HepG2 (cell line): ENCODE results near the gene OR56A3. TPM values are rescaled to one million over a fixed set of nuclear protein-coding genes. Genes with fewer than 3 reads are reported as not detected.

ENCODE experiments used
- FOXK1 ChIP-seq: sonication (generic); formaldehyde crosslinking; IDR thresholded peaks from 2 replicates; pipeline ENCODE4 v1.4.0; 2020; ENCODE audit warnings: low read depth, missing genetic modification reagents, borderline replicate concordance
- POLR2G ChIP-seq: fragments of 200-400 bp; formaldehyde crosslinking; IDR thresholded peaks from 2 replicates; pipeline ENCODE4 v1.6.1; 2018; ENCODE audit warnings: mild to moderate bottlenecking, low read depth, low read length, moderate library complexity
- SIX1 ChIP-seq: sonication (generic); formaldehyde crosslinking; IDR thresholded peaks from 2 replicates; pipeline ENCODE4 v1.4.0; 2020; ENCODE audit warnings: missing genetic modification reagents, borderline replicate concordance
- ZFYVE20 ChIP-seq: sonication (generic); formaldehyde crosslinking; IDR thresholded peaks from 2 replicates; pipeline ENCODE4 v1.8.0; 2023; ENCODE audit warnings: low read depth, mild to moderate bottlenecking, moderate library complexity, missing genetic modification reagents, borderline replicate concordance
- ZNF713 ChIP-seq: sonication (generic); formaldehyde crosslinking; IDR thresholded peaks from 2 replicates; pipeline ENCODE4 v1.4.0; 2020; ENCODE audit warnings: mild to moderate bottlenecking, missing genetic modification reagents
- ZSCAN25 ChIP-seq: sonication (generic); formaldehyde crosslinking; IDR thresholded peaks from 2 replicates; pipeline ENCODE4 v1.8.0; 2022; ENCODE audit warnings: mild to moderate bottlenecking, missing genetic modification reagents
- polyA plus RNA-seq, 8 experiments: library from polyadenylated mRNA; depleted of rRNA in 3 of 8; stranded (reverse) in 7 of 8; unstranded in 1 of 8; fragments of >200 nt; fragmentation: Illumina TruSeq in 4 of 8; extraction: Trizol in 4 of 8; gene quantifications; 2 replicates each; pipeline versions ENCODE4 v1.2.1 to v1.2.3, GENCODE V29; 2011 to 2016; ENCODE audit warnings: low read depth in 4 of 8, missing spikeins in 1 of 8, mixed read lengths in 1 of 8; ENCODE audit not compliant: insufficient read depth in 1 of 8
- total RNA-seq, 5 experiments: library from RNA; depleted of rRNA; stranded (reverse); fragments of >200 nt; fragmentation: Illumina TruSeq; extraction: Trizol; gene quantifications; 2 replicates each; pipeline ENCODE4 v1.2.3, GENCODE V29; 2016; ENCODE audit warnings: low read depth in 1 of 5
- TF ChIP-seq, protein P1 (sequence below): sonication (generic); formaldehyde crosslinking; IDR thresholded peaks from 2 replicates; pipeline ENCODE4 v1.4.0; 2020; ENCODE audit warnings: missing genetic modification reagents
- TF ChIP-seq, protein P2 (sequence below): sonication (generic); formaldehyde crosslinking; IDR thresholded peaks from 2 replicates; pipeline ENCODE4 v1.9.0; 2021; ENCODE audit warnings: missing genetic modification reagents, mild to moderate bottlenecking, borderline replicate concordance
- TF ChIP-seq, protein P3 (sequence below): sonication (generic); formaldehyde crosslinking; IDR thresholded peaks from 2 replicates; pipeline ENCODE4 v1.4.0; 2020; ENCODE audit warnings: mild to moderate bottlenecking, missing genetic modification reagents

The OR56A3 gene
- total and polyA plus RNA-seq, 2 of the 13 experiments (the other 11 are each of a cell fraction or from before 2014, with no cell fraction given) = not detected

DNA sequence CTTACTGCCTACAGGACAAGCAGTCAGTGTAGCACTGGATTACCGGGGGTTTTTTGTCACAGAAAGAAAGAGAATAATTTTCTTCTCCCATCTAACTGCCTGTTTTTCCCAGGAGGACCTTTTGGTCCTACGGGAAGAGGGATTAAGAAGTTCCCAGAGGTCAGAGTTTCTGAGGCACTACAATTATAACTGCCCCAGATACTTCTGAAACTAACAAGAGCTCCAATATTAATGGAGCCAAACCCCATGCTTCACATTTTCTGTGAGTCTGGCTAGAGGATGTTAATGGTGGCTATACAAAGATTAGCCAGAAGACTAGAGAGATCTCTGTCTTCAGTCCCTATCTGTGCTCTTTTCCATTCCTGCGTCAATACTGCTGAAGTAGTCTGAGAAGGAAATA is at the start of gene OR56A3 (continued):
- TF ChIP-seq, protein P1, sequence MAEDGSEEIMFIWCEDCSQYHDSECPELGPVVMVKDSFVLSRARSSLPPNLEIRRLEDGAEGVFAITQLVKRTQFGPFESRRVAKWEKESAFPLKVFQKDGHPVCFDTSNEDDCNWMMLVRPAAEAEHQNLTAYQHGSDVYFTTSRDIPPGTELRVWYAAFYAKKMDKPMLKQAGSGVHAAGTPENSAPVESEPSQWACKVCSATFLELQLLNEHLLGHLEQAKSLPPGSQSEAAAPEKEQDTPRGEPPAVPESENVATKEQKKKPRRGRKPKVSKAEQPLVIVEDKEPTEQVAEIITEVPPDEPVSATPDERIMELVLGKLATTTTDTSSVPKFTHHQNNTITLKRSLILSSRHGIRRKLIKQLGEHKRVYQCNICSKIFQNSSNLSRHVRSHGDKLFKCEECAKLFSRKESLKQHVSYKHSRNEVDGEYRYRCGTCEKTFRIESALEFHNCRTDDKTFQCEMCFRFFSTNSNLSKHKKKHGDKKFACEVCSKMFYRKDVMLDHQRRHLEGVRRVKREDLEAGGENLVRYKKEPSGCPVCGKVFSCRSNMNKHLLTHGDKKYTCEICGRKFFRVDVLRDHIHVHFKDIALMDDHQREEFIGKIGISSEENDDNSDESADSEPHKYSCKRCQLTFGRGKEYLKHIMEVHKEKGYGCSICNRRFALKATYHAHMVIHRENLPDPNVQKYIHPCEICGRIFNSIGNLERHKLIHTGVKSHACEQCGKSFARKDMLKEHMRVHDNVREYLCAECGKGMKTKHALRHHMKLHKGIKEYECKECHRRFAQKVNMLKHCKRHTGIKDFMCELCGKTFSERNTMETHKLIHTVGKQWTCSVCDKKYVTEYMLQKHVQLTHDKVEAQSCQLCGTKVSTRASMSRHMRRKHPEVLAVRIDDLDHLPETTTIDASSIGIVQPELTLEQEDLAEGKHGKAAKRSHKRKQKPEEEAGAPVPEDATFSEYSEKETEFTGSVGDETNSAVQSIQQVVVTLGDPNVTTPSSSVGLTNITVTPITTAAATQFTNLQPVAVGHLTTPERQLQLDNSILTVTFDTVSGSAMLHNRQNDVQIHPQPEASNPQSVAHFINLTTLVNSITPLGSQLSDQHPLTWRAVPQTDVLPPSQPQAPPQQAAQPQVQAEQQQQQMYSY (CRISPR knock-in tag) = no peak
- TF ChIP-seq ZSCAN25 (CRISPR knock-in tag) = no peak
- TF ChIP-seq FOXK1 (CRISPR knock-in tag) = no peak
- TF ChIP-seq SIX1 (CRISPR knock-in tag) = no peak
- no peak for TF ChIP-seq POLR2G
- TF ChIP-seq, protein P2, sequence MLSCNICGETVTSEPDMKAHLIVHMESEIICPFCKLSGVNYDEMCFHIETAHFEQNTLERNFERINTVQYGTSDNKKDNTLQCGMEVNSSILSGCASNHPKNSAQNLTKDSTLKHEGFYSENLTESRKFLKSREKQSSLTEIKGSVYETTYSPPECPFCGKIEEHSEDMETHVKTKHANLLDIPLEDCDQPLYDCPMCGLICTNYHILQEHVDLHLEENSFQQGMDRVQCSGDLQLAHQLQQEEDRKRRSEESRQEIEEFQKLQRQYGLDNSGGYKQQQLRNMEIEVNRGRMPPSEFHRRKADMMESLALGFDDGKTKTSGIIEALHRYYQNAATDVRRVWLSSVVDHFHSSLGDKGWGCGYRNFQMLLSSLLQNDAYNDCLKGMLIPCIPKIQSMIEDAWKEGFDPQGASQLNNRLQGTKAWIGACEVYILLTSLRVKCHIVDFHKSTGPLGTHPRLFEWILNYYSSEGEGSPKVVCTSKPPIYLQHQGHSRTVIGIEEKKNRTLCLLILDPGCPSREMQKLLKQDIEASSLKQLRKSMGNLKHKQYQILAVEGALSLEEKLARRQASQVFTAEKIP = no peak
- TF ChIP-seq, protein P3, sequence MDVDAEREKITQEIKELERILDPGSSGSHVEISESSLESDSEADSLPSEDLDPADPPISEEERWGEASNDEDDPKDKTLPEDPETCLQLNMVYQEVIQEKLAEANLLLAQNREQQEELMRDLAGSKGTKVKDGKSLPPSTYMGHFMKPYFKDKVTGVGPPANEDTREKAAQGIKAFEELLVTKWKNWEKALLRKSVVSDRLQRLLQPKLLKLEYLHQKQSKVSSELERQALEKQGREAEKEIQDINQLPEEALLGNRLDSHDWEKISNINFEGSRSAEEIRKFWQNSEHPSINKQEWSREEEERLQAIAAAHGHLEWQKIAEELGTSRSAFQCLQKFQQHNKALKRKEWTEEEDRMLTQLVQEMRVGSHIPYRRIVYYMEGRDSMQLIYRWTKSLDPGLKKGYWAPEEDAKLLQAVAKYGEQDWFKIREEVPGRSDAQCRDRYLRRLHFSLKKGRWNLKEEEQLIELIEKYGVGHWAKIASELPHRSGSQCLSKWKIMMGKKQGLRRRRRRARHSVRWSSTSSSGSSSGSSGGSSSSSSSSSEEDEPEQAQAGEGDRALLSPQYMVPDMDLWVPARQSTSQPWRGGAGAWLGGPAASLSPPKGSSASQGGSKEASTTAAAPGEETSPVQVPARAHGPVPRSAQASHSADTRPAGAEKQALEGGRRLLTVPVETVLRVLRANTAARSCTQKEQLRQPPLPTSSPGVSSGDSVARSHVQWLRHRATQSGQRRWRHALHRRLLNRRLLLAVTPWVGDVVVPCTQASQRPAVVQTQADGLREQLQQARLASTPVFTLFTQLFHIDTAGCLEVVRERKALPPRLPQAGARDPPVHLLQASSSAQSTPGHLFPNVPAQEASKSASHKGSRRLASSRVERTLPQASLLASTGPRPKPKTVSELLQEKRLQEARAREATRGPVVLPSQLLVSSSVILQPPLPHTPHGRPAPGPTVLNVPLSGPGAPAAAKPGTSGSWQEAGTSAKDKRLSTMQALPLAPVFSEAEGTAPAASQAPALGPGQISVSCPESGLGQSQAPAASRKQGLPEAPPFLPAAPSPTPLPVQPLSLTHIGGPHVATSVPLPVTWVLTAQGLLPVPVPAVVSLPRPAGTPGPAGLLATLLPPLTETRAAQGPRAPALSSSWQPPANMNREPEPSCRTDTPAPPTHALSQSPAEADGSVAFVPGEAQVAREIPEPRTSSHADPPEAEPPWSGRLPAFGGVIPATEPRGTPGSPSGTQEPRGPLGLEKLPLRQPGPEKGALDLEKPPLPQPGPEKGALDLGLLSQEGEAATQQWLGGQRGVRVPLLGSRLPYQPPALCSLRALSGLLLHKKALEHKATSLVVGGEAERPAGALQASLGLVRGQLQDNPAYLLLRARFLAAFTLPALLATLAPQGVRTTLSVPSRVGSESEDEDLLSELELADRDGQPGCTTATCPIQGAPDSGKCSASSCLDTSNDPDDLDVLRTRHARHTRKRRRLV (CRISPR knock-in tag) = no peak
- TF ChIP-seq ZFYVE20 (CRISPR knock-in tag) = no peak
- no peak for TF ChIP-seq ZNF713 (CRISPR knock-in tag)
